ENCODE results near the gene NFIB. TPM values are rescaled to one million over a fixed set of nuclear protein-coding genes. Genes with fewer than 3 reads are reported as not detected.

NFIB gene
- total RNA-seq, 5 donors from 2014 or later (not counting 1 experiment from before 2014, with no cell fraction given): 0.15 to 0.89 (median 0.39) TPM; not detected in 1

- H3K9me3 ChIP-seq: no peaks in the 10 kb centered on the region
- no peak overlapping the region for H3K27ac ChIP-seq (ENCODE audit: low read length)
- no peaks in the 10 kb centered on the region for H3K27me3 ChIP-seq (replicated peaks in 1 of 2; ENCODE audit: control insufficient read depth in 2 of 2, extremely low read depth in 1 of 2, insufficient read depth in 2 of 2, low read length in 1 of 2)
- POLR2A ChIA-PET: no interaction called here
- H3K4me3 Mint-ChIP-seq: no peak overlapping the region
- no peak for DNase-seq
- no peak overlapping the region for H3K27ac Mint-ChIP-seq
- ATAC-seq (replicated peaks in 1 of 4): no peak
- 81% methylated on average over 3 of the region's 5 CpGs for WGBS (ENCODE audit: insufficient coverage)
- H3K4me3 ChIP-seq (ENCODE audit: control insufficient read depth in 1 of 2, extremely low read depth in 1 of 2, low read length in 1 of 2): no peak overlapping the region
- no peaks in the 10 kb centered on the region for H3K4me1 ChIP-seq (ENCODE audit: control insufficient read depth in 1 of 2, extremely low read depth in 1 of 2, insufficient read depth in 2 of 2, low read length in 2 of 2)
- H3K4me1 Mint-ChIP-seq: no peaks in the 10 kb centered on the region
- H3K9me3 Mint-ChIP-seq: peaks cover 0 to 4% (median 3%) of the 10 kb centered on the region in 3 donors
- H3K27me3 Mint-ChIP-seq: no peaks in the 10 kb centered on the region
- CTCF ChIA-PET: no interaction called here
- H3K36me3 Mint-ChIP-seq: no peaks in the 10 kb centered on the region
- H3K36me3 ChIP-seq (ENCODE audit: control insufficient read depth in 2 of 2, extremely low read depth in 1 of 2, insufficient read depth in 1 of 2, low read length in 1 of 2): no peaks in the 10 kb centered on the region
Measured at GRCh38 chr9:14072850-14073249, 241.1 kb downstream of the NFIB start.

- no peak for ATAC-seq (replicated peaks in 1 of 4)
- Mint-ChIP-seq H3K27me3 (no peaks in the 10 kb centered on the region), H3K27ac (no peak overlapping the region), H3K9me3 (peaks cover 0 to 4% (median 0%) of the 10 kb centered on the region in 3 donors), H3K4me3 (no peak overlapping the region), H3K4me1 (no peaks in the 10 kb centered on the region), H3K36me3 (no peaks in the 10 kb centered on the region)
- 76% methylated on average over 3 of the region's 5 CpGs for WGBS (ENCODE audit: insufficient coverage)
- H3K27ac ChIP-seq (ENCODE audit: low read length): no peak overlapping the region
- no peak for DNase-seq
- no peaks in the 10 kb centered on the region for H3K4me1 ChIP-seq (ENCODE audit: control insufficient read depth in 1 of 2, extremely low read depth in 1 of 2, insufficient read depth in 2 of 2, low read length in 2 of 2)
- H3K36me3 ChIP-seq (ENCODE audit: control insufficient read depth in 2 of 2, extremely low read depth in 1 of 2, insufficient read depth in 1 of 2, low read length in 1 of 2): no peaks in the 10 kb centered on the region
- ChIA-PET CTCF (no interaction called here), POLR2A (no interaction called here)
- no peaks in the 10 kb centered on the region for H3K9me3 ChIP-seq
- H3K4me3 ChIP-seq (ENCODE audit: control insufficient read depth in 1 of 2, extremely low read depth in 1 of 2, low read length in 1 of 2): no peak overlapping the region
- H3K27me3 ChIP-seq (replicated peaks in 1 of 2; ENCODE audit: control insufficient read depth in 2 of 2, extremely low read depth in 1 of 2, insufficient read depth in 2 of 2, low read length in 1 of 2): no peaks in the 10 kb centered on the region
Measured at GRCh38 chr9:14071484-14071883, 242.5 kb downstream of the NFIB start.

GRCh38 chr9:14068690-14069089 lies 245.3 kb downstream of the NFIB start:
- H3K27ac ChIP-seq (ENCODE audit: low read length): no peak overlapping the region
- H3K4me3 Mint-ChIP-seq: no peak overlapping the region
- DNase-seq: no peak
- H3K27me3 ChIP-seq (replicated peaks in 1 of 2; ENCODE audit: control insufficient read depth in 2 of 2, extremely low read depth in 1 of 2, insufficient read depth in 2 of 2, low read length in 1 of 2): no peaks in the 10 kb centered on the region
- H3K27me3 Mint-ChIP-seq: no peaks in the 10 kb centered on the region
- peaks cover 0 to 4% (median 2%) of the 10 kb centered on the region in 3 donors for H3K9me3 Mint-ChIP-seq
- H3K36me3 Mint-ChIP-seq: no peaks in the 10 kb centered on the region
- no peak overlapping the region for H3K27ac Mint-ChIP-seq
- H3K4me1 Mint-ChIP-seq: no peaks in the 10 kb centered on the region
- no peak overlapping the region for H3K4me3 ChIP-seq (ENCODE audit: control insufficient read depth in 1 of 2, extremely low read depth in 1 of 2, low read length in 1 of 2)
- no peak for ATAC-seq (replicated peaks in 1 of 4)
- WGBS (ENCODE audit: insufficient coverage): 96% methylated on average over 3 of the region's 4 CpGs
- ChIA-PET CTCF (no interaction called here), POLR2A (no interaction called here)
- no peaks in the 10 kb centered on the region for H3K4me1 ChIP-seq (ENCODE audit: control insufficient read depth in 1 of 2, extremely low read depth in 1 of 2, insufficient read depth in 2 of 2, low read length in 2 of 2)
- H3K9me3 ChIP-seq: no peaks in the 10 kb centered on the region
- no peaks in the 10 kb centered on the region for H3K36me3 ChIP-seq (ENCODE audit: control insufficient read depth in 2 of 2, extremely low read depth in 1 of 2, insufficient read depth in 1 of 2, low read length in 1 of 2)

- 67% methylated on average over 1 of the region's 4 CpGs for WGBS (ENCODE audit: insufficient coverage)
- Histone ChIP-seq H3K27me3 (replicated peaks in 1 of 2; ENCODE audit: control insufficient read depth in 2 of 2, extremely low read depth in 1 of 2, insufficient read depth in 2 of 2, low read length in 1 of 2) (no peaks in the 10 kb centered on the region), H3K4me3 (ENCODE audit: control insufficient read depth in 1 of 2, extremely low read depth in 1 of 2, low read length in 1 of 2) (no peak overlapping the region), H3K27ac (ENCODE audit: low read length) (no peak overlapping the region), H3K36me3 (ENCODE audit: control insufficient read depth in 2 of 2, extremely low read depth in 1 of 2, insufficient read depth in 1 of 2, low read length in 1 of 2) (no peaks in the 10 kb centered on the region), H3K4me1 (ENCODE audit: control insufficient read depth in 1 of 2, extremely low read depth in 1 of 2, insufficient read depth in 2 of 2, low read length in 2 of 2) (no peaks in the 10 kb centered on the region), H3K9me3 (no peaks in the 10 kb centered on the region)
- no peaks in the 10 kb centered on the region for H3K36me3 Mint-ChIP-seq
- H3K9me3 Mint-ChIP-seq: peaks cover 0 to 4% (median 2%) of the 10 kb centered on the region in 3 donors
- ChIA-PET CTCF (no interaction called here), POLR2A (no interaction called here)
- DNase-seq (no peak), ATAC-seq (replicated peaks in 1 of 4) (no peak)
- no peaks in the 10 kb centered on the region for H3K4me1 Mint-ChIP-seq
- no peak overlapping the region for H3K4me3 Mint-ChIP-seq
- no peak overlapping the region for H3K27ac Mint-ChIP-seq
- no peaks in the 10 kb centered on the region for H3K27me3 Mint-ChIP-seq
Measured at GRCh38 chr9:14066831-14067230, 247.1 kb downstream of the NFIB start.

GRCh38 chr9:14066032-14066431 lies 247.9 kb downstream of the NFIB start:
- DNase-seq: no peak
- CTCF ChIA-PET: no interaction called here
- Histone ChIP-seq H3K36me3 (ENCODE audit: control insufficient read depth in 2 of 2, extremely low read depth in 1 of 2, insufficient read depth in 1 of 2, low read length in 1 of 2) (no peaks in the 10 kb centered on the region), H3K27ac (ENCODE audit: low read length) (no peak overlapping the region), H3K9me3 (no peaks in the 10 kb centered on the region), H3K4me1 (ENCODE audit: control insufficient read depth in 1 of 2, extremely low read depth in 1 of 2, insufficient read depth in 2 of 2, low read length in 2 of 2) (no peaks in the 10 kb centered on the region), H3K27me3 (replicated peaks in 1 of 2; ENCODE audit: control insufficient read depth in 2 of 2, extremely low read depth in 1 of 2, insufficient read depth in 2 of 2, low read length in 1 of 2) (no peaks in the 10 kb centered on the region), H3K4me3 (ENCODE audit: control insufficient read depth in 1 of 2, extremely low read depth in 1 of 2, low read length in 1 of 2) (no peak overlapping the region)
- no peak for ATAC-seq (replicated peaks in 1 of 4)
- WGBS (ENCODE audit: insufficient coverage): 43% methylated on average over 1 of the region's 4 CpGs
- no peaks in the 10 kb centered on the region for H3K36me3 Mint-ChIP-seq
- no peaks in the 10 kb centered on the region for H3K27me3 Mint-ChIP-seq
- no peak overlapping the region for H3K27ac Mint-ChIP-seq
- H3K4me3 Mint-ChIP-seq: no peak overlapping the region
- POLR2A ChIA-PET: no interaction called here
- H3K9me3 Mint-ChIP-seq: peaks cover 0 to 4% (median 2%) of the 10 kb centered on the region in 3 donors
- H3K4me1 Mint-ChIP-seq: no peaks in the 10 kb centered on the region

- Mint-ChIP-seq H3K27me3 (no peaks in the 10 kb centered on the region), H3K9me3 (peaks cover 0 to 4% (median 2%) of the 10 kb centered on the region in 3 donors), H3K27ac (no peak overlapping the region), H3K36me3 (no peaks in the 10 kb centered on the region), H3K4me3 (no peak overlapping the region), H3K4me1 (no peaks in the 10 kb centered on the region)
- CTCF ChIA-PET: no interaction called here
- POLR2A ChIA-PET: no interaction called here
- Histone ChIP-seq H3K4me1 (ENCODE audit: control insufficient read depth in 1 of 2, extremely low read depth in 1 of 2, insufficient read depth in 2 of 2, low read length in 2 of 2) (no peaks in the 10 kb centered on the region), H3K4me3 (ENCODE audit: control insufficient read depth in 1 of 2, extremely low read depth in 1 of 2, low read length in 1 of 2) (no peak overlapping the region), H3K27ac (ENCODE audit: low read length) (no peak overlapping the region), H3K36me3 (ENCODE audit: control insufficient read depth in 2 of 2, extremely low read depth in 1 of 2, insufficient read depth in 1 of 2, low read length in 1 of 2) (no peaks in the 10 kb centered on the region), H3K27me3 (replicated peaks in 1 of 2; ENCODE audit: control insufficient read depth in 2 of 2, extremely low read depth in 1 of 2, insufficient read depth in 2 of 2, low read length in 1 of 2) (no peaks in the 10 kb centered on the region), H3K9me3 (no peaks in the 10 kb centered on the region)
- WGBS (ENCODE audit: insufficient coverage): no CpG with 5 or more reads among the region's 2 CpGs
- ATAC-seq (replicated peaks in 1 of 4) (no peak), DNase-seq (no peak)
Measured at GRCh38 chr9:14064940-14065339, 249.0 kb downstream of the NFIB start.

- Histone ChIP-seq H3K9me3 (no peaks in the 10 kb centered on the region), H3K36me3 (ENCODE audit: control insufficient read depth in 2 of 2, extremely low read depth in 1 of 2, insufficient read depth in 1 of 2, low read length in 1 of 2) (no peaks in the 10 kb centered on the region), H3K27ac (ENCODE audit: low read length) (no peak overlapping the region), H3K4me3 (ENCODE audit: control insufficient read depth in 1 of 2, extremely low read depth in 1 of 2, low read length in 1 of 2) (no peak overlapping the region), H3K4me1 (ENCODE audit: control insufficient read depth in 1 of 2, extremely low read depth in 1 of 2, insufficient read depth in 2 of 2, low read length in 2 of 2) (no peaks in the 10 kb centered on the region), H3K27me3 (replicated peaks in 1 of 2; ENCODE audit: control insufficient read depth in 2 of 2, extremely low read depth in 1 of 2, insufficient read depth in 2 of 2, low read length in 1 of 2) (no peaks in the 10 kb centered on the region)
- H3K36me3 Mint-ChIP-seq: no peaks in the 10 kb centered on the region
- ChIA-PET POLR2A (no interaction called here), CTCF (no interaction called here)
- H3K9me3 Mint-ChIP-seq: peaks cover 0 to 2% (median 0%) of the 10 kb centered on the region in 3 donors
- H3K4me3 Mint-ChIP-seq: no peak overlapping the region
- no CpG with 5 or more reads among the region's 1 CpG for WGBS (ENCODE audit: insufficient coverage)
- no peak overlapping the region for H3K27ac Mint-ChIP-seq
- ATAC-seq (replicated peaks in 1 of 4): no peak
- DNase-seq: no peak
- no peaks in the 10 kb centered on the region for H3K4me1 Mint-ChIP-seq
- no peaks in the 10 kb centered on the region for H3K27me3 Mint-ChIP-seq
Measured at GRCh38 chr9:14063756-14064155, 250.2 kb downstream of the NFIB start.

All from T-cell (primary cell).